ENCODE results near the gene SIK3. TPM values are rescaled to one million over a fixed set of nuclear protein-coding genes. Genes with fewer than 3 reads are reported as not detected.

The SIK3 gene
- total and polyA plus RNA-seq, 4 donors, result 6.4 to 64.2 (median 39.0) TPM

DNA sequence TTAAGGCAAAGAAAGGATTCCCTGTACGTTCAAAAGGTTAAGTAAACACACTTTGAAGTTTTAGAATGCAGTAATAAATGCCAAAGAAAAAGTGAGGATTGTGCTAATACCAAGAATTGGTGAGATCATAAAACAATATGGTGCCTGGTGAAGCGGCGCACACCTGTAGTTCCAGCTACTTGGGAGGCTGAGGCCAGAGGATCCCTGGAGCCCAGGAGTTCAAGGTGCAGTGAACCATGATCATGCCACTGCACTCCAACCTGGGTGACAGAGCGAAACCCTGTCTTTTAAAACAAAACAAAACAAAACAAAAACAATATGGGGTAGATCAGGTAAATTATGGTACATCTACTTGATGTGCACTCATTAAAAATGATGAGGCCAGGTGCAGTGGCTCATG, 187.4 kb downstream of the SIK3 start:
- intact Hi-C loops (cut with DNase I), result no loop called here
- no peak overlapping the region for H3K4me3 ChIP-seq (ENCODE audit: low read length in 2 of 2)
- H3K4me1 ChIP-seq (ENCODE audit: control insufficient read depth in 1 of 2, insufficient read depth in 2 of 2, low read length in 2 of 2), result no peaks in the 10 kb centered on the region
- H3K36me3 ChIP-seq (ENCODE audit: control insufficient read depth in 1 of 2, insufficient read depth in 2 of 2, low read length in 1 of 2), result no peaks in the 10 kb centered on the region
- DNase-seq, result no peak
- H3K27me3 ChIP-seq (ENCODE audit: control insufficient read depth in 1 of 2, insufficient read depth in 2 of 2, low read length in 1 of 2), result no peaks in the 10 kb centered on the region
- WGBS, 2 donors, result 89 to 92% methylated on average over 4 of the region's 4 CpGs
- H3K27ac ChIP-seq (ENCODE audit: low read depth in 1 of 2, low read length in 2 of 2), result no peak overlapping the region
- ATAC-seq (ENCODE audit: low FRiP score), result no peak
- no peaks in the 10 kb centered on the region for H3K9me3 ChIP-seq (ENCODE audit: control insufficient read depth, low read length)

DNA sequence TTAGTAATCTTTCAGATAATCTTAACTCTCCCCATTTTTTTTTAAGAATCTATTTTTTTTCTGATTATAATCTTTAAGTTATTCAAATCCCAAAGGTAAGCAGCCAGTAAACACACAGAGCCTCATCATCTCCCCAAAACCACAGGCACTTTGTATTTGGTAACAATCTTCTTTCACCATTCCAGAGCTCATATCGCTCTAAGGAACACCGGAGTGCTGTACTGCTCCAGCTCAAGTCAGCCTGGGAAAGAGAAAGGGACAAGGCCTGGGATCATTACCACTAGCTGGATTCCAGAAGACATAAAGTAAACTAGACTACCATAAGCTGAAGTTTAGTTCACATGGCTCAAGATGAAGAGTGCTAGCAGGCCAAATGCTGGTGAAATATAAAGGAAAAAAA, 187.8 kb downstream of the SIK3 start:
- H3K27me3 ChIP-seq (ENCODE audit: control insufficient read depth in 1 of 2, insufficient read depth in 2 of 2, low read length in 1 of 2), result no peaks in the 10 kb centered on the region
- H3K27ac ChIP-seq (ENCODE audit: low read depth in 1 of 2, low read length in 2 of 2), result no peak overlapping the region
- no peak for DNase-seq
- WGBS, 2 donors, result 90 to 93% methylated on average over 2 of the region's 2 CpGs
- ATAC-seq (ENCODE audit: low FRiP score), result no peak
- no peaks in the 10 kb centered on the region for H3K4me1 ChIP-seq (ENCODE audit: control insufficient read depth in 1 of 2, insufficient read depth in 2 of 2, low read length in 2 of 2)
- H3K36me3 ChIP-seq (ENCODE audit: control insufficient read depth in 1 of 2, insufficient read depth in 2 of 2, low read length in 1 of 2), result no peaks in the 10 kb centered on the region
- no peaks in the 10 kb centered on the region for H3K9me3 ChIP-seq (ENCODE audit: control insufficient read depth, low read length)
- intact Hi-C loops (cut with DNase I), result no loop called here
- H3K4me3 ChIP-seq (ENCODE audit: low read length in 2 of 2), result no peak overlapping the region

DNA sequence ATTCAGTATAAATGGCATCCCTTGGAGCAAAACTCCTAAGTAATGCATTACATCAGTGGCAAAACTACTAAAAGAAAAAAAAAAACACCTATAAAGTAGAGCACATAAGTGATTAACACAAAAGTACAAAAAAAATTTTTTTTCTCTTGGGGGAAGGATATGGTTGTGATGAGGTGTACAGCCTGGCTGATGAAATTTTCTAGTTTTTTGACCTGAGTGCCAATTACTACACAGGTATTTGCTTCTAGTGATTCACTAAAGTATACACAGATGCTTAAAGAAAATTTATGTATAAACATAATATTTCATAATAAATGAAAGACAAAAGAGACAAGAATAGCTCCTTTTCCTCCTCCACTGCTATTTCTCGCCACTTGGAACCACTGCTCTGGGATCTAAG, 189.0 kb downstream of the SIK3 start:
- Histone ChIP-seq H3K9me3 (ENCODE audit: control insufficient read depth, low read length) (no peaks in the 10 kb centered on the region), H3K4me1 (ENCODE audit: control insufficient read depth in 1 of 2, insufficient read depth in 2 of 2, low read length in 2 of 2) (no peaks in the 10 kb centered on the region), H3K27me3 (ENCODE audit: control insufficient read depth in 1 of 2, insufficient read depth in 2 of 2, low read length in 1 of 2) (no peaks in the 10 kb centered on the region), H3K36me3 (ENCODE audit: control insufficient read depth in 1 of 2, insufficient read depth in 2 of 2, low read length in 1 of 2) (no peaks in the 10 kb centered on the region), H3K27ac (ENCODE audit: low read depth in 1 of 2, low read length in 2 of 2) (no peak overlapping the region), H3K4me3 (ENCODE audit: low read length in 2 of 2) (no peak overlapping the region)
- intact Hi-C loops (cut with DNase I), result no loop called here
- no peak for DNase-seq
- no peak for ATAC-seq (ENCODE audit: low FRiP score)
- WGBS, 2 donors, result 91 to 96% methylated on average over 1 of the region's 1 CpG

DNA sequence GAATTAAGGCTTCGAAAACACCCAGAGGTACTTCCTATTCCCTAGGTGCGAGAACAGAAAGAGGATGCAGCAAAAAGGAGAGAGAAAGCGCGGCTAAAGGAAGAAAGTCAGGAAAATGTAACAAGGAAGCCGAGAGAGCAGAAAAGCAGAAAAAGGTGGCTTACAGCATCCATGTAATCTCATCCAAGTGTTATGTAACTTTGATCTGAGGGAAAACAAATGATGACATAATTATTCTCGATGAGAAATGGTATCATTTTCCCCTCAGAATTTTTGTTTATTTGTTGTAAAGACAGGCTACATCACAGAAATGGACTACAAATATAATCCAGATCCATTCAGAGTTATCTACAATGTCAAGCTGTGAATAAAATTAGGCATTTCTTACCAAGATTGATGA, 191.7 kb downstream of the SIK3 start:
- WGBS, 2 donors, result 78 to 80% methylated on average over 6 of the region's 6 CpGs
- ATAC-seq (ENCODE audit: low FRiP score), result no peak
- Histone ChIP-seq H3K4me3 (ENCODE audit: low read length in 2 of 2) (no peak overlapping the region), H3K36me3 (ENCODE audit: control insufficient read depth in 1 of 2, insufficient read depth in 2 of 2, low read length in 1 of 2) (no peaks in the 10 kb centered on the region), H3K9me3 (ENCODE audit: control insufficient read depth, low read length) (no peaks in the 10 kb centered on the region), H3K27ac (ENCODE audit: low read depth in 1 of 2, low read length in 2 of 2) (no peak overlapping the region), H3K4me1 (ENCODE audit: control insufficient read depth in 1 of 2, insufficient read depth in 2 of 2, low read length in 2 of 2) (no peaks in the 10 kb centered on the region), H3K27me3 (ENCODE audit: control insufficient read depth in 1 of 2, insufficient read depth in 2 of 2, low read length in 1 of 2) (no peaks in the 10 kb centered on the region)
- intact Hi-C loops (cut with DNase I), result no loop called here
- no peak for DNase-seq

DNA sequence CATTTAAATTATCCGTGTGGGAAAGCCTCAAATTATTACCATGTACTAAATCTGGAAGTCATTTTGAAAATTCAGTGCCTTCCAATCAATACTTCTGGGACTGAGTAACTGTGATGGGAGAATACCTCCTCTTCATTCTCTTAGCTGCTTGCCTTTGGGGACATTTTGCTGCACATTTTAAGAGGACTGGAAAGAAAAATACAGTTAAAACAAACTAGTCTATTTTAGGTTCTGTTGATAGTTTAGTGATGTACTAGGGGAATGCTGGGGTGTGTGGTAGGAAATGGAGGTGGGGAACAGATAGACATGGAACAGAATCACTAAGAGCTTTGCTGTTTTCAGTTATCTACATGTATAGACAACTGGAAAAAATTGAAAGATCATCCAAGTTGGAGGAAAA, 195.1 kb downstream of the SIK3 start:
- intact Hi-C loops (cut with DNase I), result no loop called here
- H3K4me1 ChIP-seq (ENCODE audit: control insufficient read depth in 1 of 2, insufficient read depth in 2 of 2, low read length in 2 of 2), result no peaks in the 10 kb centered on the region
- no peak overlapping the region for H3K27ac ChIP-seq (ENCODE audit: low read depth in 1 of 2, low read length in 2 of 2)
- ATAC-seq (ENCODE audit: low FRiP score) (no peak), DNase-seq (no peak)
- no peak overlapping the region for H3K4me3 ChIP-seq (ENCODE audit: low read length in 2 of 2)
- H3K9me3 ChIP-seq (ENCODE audit: control insufficient read depth, low read length), result peaks cover 3% of the 10 kb centered on the region
- no peaks in the 10 kb centered on the region for H3K36me3 ChIP-seq (ENCODE audit: control insufficient read depth in 1 of 2, insufficient read depth in 2 of 2, low read length in 1 of 2)
- H3K27me3 ChIP-seq (ENCODE audit: control insufficient read depth in 1 of 2, insufficient read depth in 2 of 2, low read length in 1 of 2), result no peaks in the 10 kb centered on the region
- WGBS, 2 donors, result 28 to 40% methylated on average over 1 of the region's 1 CpG

DNA sequence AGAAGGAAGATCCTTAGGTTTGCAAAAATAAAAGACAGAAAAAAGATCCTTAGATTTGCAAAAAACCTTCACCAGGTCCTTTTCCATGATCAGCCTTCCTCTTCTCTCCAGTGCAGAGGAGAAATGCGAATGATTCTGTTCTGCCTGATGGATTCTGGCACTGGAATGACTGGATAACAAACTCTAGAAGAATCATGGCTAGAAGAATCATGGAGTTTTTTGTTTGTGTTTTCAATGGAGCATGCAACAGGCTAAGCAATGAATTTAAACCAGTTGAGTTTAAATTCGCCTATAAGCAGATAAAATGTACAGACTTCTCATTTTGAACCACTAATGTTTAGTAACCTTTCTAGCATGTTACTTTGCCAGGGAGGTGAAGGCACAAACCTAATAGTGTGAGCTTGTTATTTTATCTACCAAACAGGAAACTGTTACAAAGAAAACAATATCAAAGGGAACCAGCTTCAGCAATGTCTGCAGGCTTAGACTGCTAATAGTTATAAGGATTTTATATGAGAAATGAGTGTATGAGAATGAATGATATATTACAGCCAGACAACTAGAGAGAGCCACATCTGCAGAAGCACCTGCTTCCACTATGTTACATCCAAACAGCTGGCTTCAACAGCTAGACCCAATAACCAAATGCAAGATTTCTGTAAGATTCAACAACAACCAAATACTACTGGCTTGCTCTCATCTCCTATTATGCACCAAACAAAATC, 196.1 kb downstream of the SIK3 start:
- intact Hi-C loops (cut with DNase I), result no loop called here
- ATAC-seq (ENCODE audit: low FRiP score) (no peak), DNase-seq (no peak)
- Histone ChIP-seq H3K27ac (ENCODE audit: low read depth in 1 of 2, low read length in 2 of 2) (no peak overlapping the region), H3K27me3 (ENCODE audit: control insufficient read depth in 1 of 2, insufficient read depth in 2 of 2, low read length in 1 of 2) (no peaks in the 10 kb centered on the region), H3K9me3 (ENCODE audit: control insufficient read depth, low read length) (peaks cover 3% of the 10 kb centered on the region), H3K36me3 (ENCODE audit: control insufficient read depth in 1 of 2, insufficient read depth in 2 of 2, low read length in 1 of 2) (peaks cover 0 to under 1% of the 10 kb centered on the region in 2 donors), H3K4me1 (ENCODE audit: control insufficient read depth in 1 of 2, insufficient read depth in 2 of 2, low read length in 2 of 2) (no peaks in the 10 kb centered on the region), H3K4me3 (ENCODE audit: low read length in 2 of 2) (no peak overlapping the region)
- WGBS, 2 donors, result 89 to 91% methylated on average over 2 of the region's 2 CpGs

DNA sequence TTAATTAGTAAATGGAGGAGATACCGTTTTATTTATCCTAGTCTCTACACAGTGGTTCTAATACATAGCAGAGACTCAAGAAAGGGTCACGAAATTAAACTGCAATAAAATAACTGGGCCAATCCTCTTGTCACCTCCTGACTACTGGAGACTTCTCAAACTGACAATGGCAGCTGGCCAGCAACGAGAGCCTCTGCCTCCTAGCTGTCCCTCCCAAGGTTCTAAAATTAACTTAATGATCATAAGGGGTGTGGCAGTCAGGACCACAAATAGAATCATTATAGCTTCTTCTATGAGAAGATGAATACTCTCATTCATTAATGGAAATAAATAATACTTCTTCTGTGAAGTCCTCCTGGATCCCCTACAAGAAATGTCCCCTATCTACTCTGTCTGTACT, 197.0 kb downstream of the SIK3 start:
- DNase-seq, result no peak
- 82% methylated on average over 3 of the region's 3 CpGs for WGBS, 2 donors
- Histone ChIP-seq H3K27me3 (ENCODE audit: control insufficient read depth in 1 of 2, insufficient read depth in 2 of 2, low read length in 1 of 2) (no peaks in the 10 kb centered on the region), H3K4me3 (ENCODE audit: low read length in 2 of 2) (no peak overlapping the region), H3K4me1 (ENCODE audit: control insufficient read depth in 1 of 2, insufficient read depth in 2 of 2, low read length in 2 of 2) (no peaks in the 10 kb centered on the region), H3K9me3 (ENCODE audit: control insufficient read depth, low read length) (peaks cover 3% of the 10 kb centered on the region), H3K36me3 (ENCODE audit: control insufficient read depth in 1 of 2, insufficient read depth in 2 of 2, low read length in 1 of 2) (peaks cover 0 to 4% of the 10 kb centered on the region in 2 donors), H3K27ac (ENCODE audit: low read depth in 1 of 2, low read length in 2 of 2) (no peak overlapping the region)
- intact Hi-C loops (cut with DNase I), result no loop called here
- ATAC-seq (ENCODE audit: low FRiP score), result no peak

DNA sequence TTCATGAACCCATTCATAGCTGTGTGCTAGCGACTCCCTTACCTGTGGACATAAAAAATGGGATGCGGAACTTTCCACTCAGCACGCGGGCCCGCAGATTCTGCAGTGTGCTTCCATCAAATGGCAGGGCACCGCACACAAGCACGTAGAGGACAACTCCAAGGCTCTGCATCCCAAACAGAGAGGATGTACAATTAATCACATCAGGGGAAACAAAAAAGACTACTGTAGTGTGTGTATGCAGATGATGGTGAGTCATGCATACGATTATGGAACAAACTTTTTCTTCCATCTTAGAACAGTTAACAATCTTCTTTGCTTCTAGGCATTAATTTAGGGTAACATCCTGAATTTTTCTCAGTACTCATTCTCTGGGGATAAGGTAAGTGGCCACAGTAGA, 202.0 kb downstream of the SIK3 start:
- ATAC-seq (ENCODE audit: low FRiP score) (no peak), DNase-seq (no peak)
- peaks cover 4 to 7% of the 10 kb centered on the region in 2 donors for H3K36me3 ChIP-seq (ENCODE audit: control insufficient read depth in 1 of 2, insufficient read depth in 2 of 2, low read length in 1 of 2)
- H3K27me3 ChIP-seq (ENCODE audit: control insufficient read depth in 1 of 2, insufficient read depth in 2 of 2, low read length in 1 of 2), result no peaks in the 10 kb centered on the region
- intact Hi-C loops (cut with DNase I), result no loop called here
- H3K9me3 ChIP-seq (ENCODE audit: control insufficient read depth, low read length), result peaks cover 3% of the 10 kb centered on the region
- WGBS, 2 donors, result 96 to 98% methylated on average over 8 of the region's 8 CpGs
- H3K4me3 ChIP-seq (ENCODE audit: low read length in 2 of 2), result no peak overlapping the region
- H3K27ac ChIP-seq (ENCODE audit: low read depth in 1 of 2, low read length in 2 of 2), result no peak overlapping the region
- no peaks in the 10 kb centered on the region for H3K4me1 ChIP-seq (ENCODE audit: control insufficient read depth in 1 of 2, insufficient read depth in 2 of 2, low read length in 2 of 2)

DNA sequence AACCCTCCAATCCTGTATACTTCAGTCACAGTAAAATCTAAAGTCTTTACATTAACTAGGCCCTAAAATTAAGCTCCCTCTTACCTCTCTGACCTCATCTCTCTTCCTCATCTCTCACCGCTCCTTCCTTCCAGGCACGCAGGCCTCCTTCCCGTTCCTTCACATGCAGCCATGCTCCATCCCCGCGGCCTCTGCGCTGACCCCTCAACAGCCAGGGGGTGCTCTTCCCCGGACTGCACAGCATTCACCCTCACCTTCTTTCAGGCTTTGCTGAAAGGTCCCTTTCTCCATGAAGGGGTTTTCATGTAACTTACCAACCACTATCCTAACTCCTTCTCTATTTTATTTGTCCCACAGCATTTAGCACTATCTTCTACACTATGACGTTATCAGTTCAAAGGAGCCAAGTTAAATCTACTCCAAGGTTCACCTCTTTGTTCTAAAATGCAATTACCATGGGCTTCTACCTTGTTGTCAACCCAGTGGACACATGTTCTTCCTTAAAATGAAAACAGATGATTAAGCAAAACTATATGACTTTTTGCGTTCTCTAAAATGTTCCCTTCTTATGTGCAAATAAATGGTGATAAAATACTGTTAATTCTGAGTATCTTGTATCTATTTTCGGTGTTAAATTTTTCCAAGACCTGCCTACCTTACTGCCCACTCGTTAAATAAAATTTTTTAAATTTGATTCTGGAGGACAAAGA, 203.0 kb downstream of the SIK3 start:
- intact Hi-C loops (cut with DNase I), result no loop called here
- peak; percentile 68 for ATAC-seq (ENCODE audit: low FRiP score)
- WGBS, 2 donors, result 48 to 55% methylated on average over 11 of the region's 11 CpGs
- H3K27ac ChIP-seq (ENCODE audit: low read depth in 1 of 2, low read length in 2 of 2), result no peak overlapping the region
- peak; percentile 52 to 79 for DNase-seq
- H3K4me3 ChIP-seq (ENCODE audit: low read length in 2 of 2), result no peak overlapping the region
- peaks cover 4 to 7% of the 10 kb centered on the region in 2 donors for H3K36me3 ChIP-seq (ENCODE audit: control insufficient read depth in 1 of 2, insufficient read depth in 2 of 2, low read length in 1 of 2)
- H3K4me1 ChIP-seq (ENCODE audit: control insufficient read depth in 1 of 2, insufficient read depth in 2 of 2, low read length in 2 of 2), result no peaks in the 10 kb centered on the region
- no peaks in the 10 kb centered on the region for H3K27me3 ChIP-seq (ENCODE audit: control insufficient read depth in 1 of 2, insufficient read depth in 2 of 2, low read length in 1 of 2)
- H3K9me3 ChIP-seq (ENCODE audit: control insufficient read depth, low read length), result peaks cover 3% of the 10 kb centered on the region
